ENCODE measurements around the gene MUC4.
"Not testable (repeated sequence)": the region's sequence is repeated elsewhere in the genome, so short reads cannot be mapped to it uniquely, and the experiment has no call there.

The MUC4 gene

GRCh38 chr3:195731356-195731905, 80.3 kb downstream of the MUC4 start:
- no peak overlapping the region for H3K27ac Mint-ChIP-seq
- H3K9me3 Mint-ChIP-seq = no peaks in the 10 kb centered on the region
- H3K4me3 Mint-ChIP-seq = no peak overlapping the region
- no peak for TF ChIP-seq CTCF (IDR thresholded peaks at IDR 0.05; ENCODE audit: unreplicated experiment in 3 of 3)
- H3K36me3 Mint-ChIP-seq (ENCODE audit: low read depth) = peaks cover 5% of the 10 kb centered on the region
- H3K4me1 Mint-ChIP-seq = peaks cover 45% of the 10 kb centered on the region
- peaks cover 3% of the 10 kb centered on the region for H3K27me3 Mint-ChIP-seq (ENCODE audit: low read depth)

- H3K27ac Mint-ChIP-seq = peak overlapping the region in 1 of 3 experiments; percentile 34
- H3K4me3 Mint-ChIP-seq = no peak overlapping the region
- no peaks in the 10 kb centered on the region for H3K36me3 Mint-ChIP-seq (ENCODE audit: low read depth)
- no peak for TF ChIP-seq CTCF (IDR thresholded peaks at IDR 0.05; ENCODE audit: unreplicated experiment in 3 of 3)
- peaks cover 5% of the 10 kb centered on the region for H3K27me3 Mint-ChIP-seq (ENCODE audit: low read depth)
- no peaks in the 10 kb centered on the region for H3K9me3 Mint-ChIP-seq
- peaks cover 43% of the 10 kb centered on the region for H3K4me1 Mint-ChIP-seq
Observed at GRCh38 chr3:195729476-195730251, 82.1 kb downstream of the MUC4 start.

- not testable (repeated sequence) for H3K4me3 Mint-ChIP-seq; H3K27me3 Mint-ChIP-seq (ENCODE audit: low read depth); H3K36me3 Mint-ChIP-seq (ENCODE audit: low read depth); H3K9me3 Mint-ChIP-seq
- Mint-ChIP-seq H3K4me1 (peaks cover 43% of the 10 kb centered on the region), H3K27ac (peak overlapping the region; percentile 55 to 88 (median 84))
Observed at GRCh38 chr3:195728789-195729188, 82.9 kb downstream of the MUC4 start.

GRCh38 chr3:195727606-195728195, 84.0 kb downstream of the MUC4 start:
- TF ChIP-seq CTCF (IDR thresholded peaks at IDR 0.05; ENCODE audit: unreplicated experiment in 3 of 3) = no peak
- Mint-ChIP-seq H3K4me3 (no peak overlapping the region), H3K4me1 (peaks cover 33% of the 10 kb centered on the region), H3K27me3 (ENCODE audit: low read depth) (peaks cover 5% of the 10 kb centered on the region), H3K27ac (peak overlapping the region; percentile 55 to 88 (median 84)), H3K9me3 (no peaks in the 10 kb centered on the region), H3K36me3 (ENCODE audit: low read depth) (no peaks in the 10 kb centered on the region)

- H3K27me3 Mint-ChIP-seq (ENCODE audit: low read depth); H3K9me3 Mint-ChIP-seq; H3K36me3 Mint-ChIP-seq (ENCODE audit: low read depth); H3K4me3 Mint-ChIP-seq: not testable (repeated sequence)
- Mint-ChIP-seq H3K4me1 (peaks cover 27% of the 10 kb centered on the region), H3K27ac (peak overlapping the region in 1 of 3 experiments; percentile 66)
Observed at GRCh38 chr3:195725916-195726740, 85.6 kb downstream of the MUC4 start.

- H3K27ac Mint-ChIP-seq; H3K4me3 Mint-ChIP-seq; H3K9me3 Mint-ChIP-seq; H3K27me3 Mint-ChIP-seq (ENCODE audit: low read depth); H3K36me3 Mint-ChIP-seq (ENCODE audit: low read depth): not testable (repeated sequence)
- H3K4me1 Mint-ChIP-seq = peaks cover 27% of the 10 kb centered on the region
Observed at GRCh38 chr3:195724363-195724762, 87.4 kb downstream of the MUC4 start.

- not testable (repeated sequence) for H3K4me3 Mint-ChIP-seq; H3K27ac Mint-ChIP-seq; H3K36me3 Mint-ChIP-seq (ENCODE audit: low read depth); H3K9me3 Mint-ChIP-seq
- H3K27me3 Mint-ChIP-seq (ENCODE audit: low read depth) = peaks cover 10% of the 10 kb centered on the region
- peaks cover 15% of the 10 kb centered on the region for H3K4me1 Mint-ChIP-seq
Observed at GRCh38 chr3:195722996-195723345, 88.8 kb downstream of the MUC4 start.

- H3K27ac Mint-ChIP-seq; H3K4me1 Mint-ChIP-seq; H3K36me3 Mint-ChIP-seq (ENCODE audit: low read depth); H3K9me3 Mint-ChIP-seq; H3K4me3 Mint-ChIP-seq: not testable (repeated sequence)
- peaks cover 10% of the 10 kb centered on the region for H3K27me3 Mint-ChIP-seq (ENCODE audit: low read depth)
Observed at GRCh38 chr3:195722139-195722995, 89.4 kb downstream of the MUC4 start.

- not testable (repeated sequence) for H3K4me1 Mint-ChIP-seq; H3K4me3 Mint-ChIP-seq; H3K27me3 Mint-ChIP-seq (ENCODE audit: low read depth); H3K36me3 Mint-ChIP-seq (ENCODE audit: low read depth); H3K9me3 Mint-ChIP-seq
- peak within 1 kb of the TSS; percentile 26 to 55 (median 46) for H3K27ac Mint-ChIP-seq
Observed at GRCh38 chr3:195720831-195721506, 90.8 kb downstream of the MUC4 start, which contains the start of gene MUC20. Gene MUC20, plus strand, starts transcription at chr3:195720978. Its CDS starts 30 bp downstream, at chr3:195721008.
